GM12892 (cell line): Measurements from ENCODE around the gene BAIAP2.

Source experiments
- POLR2A ChIP-seq: IDR thresholded peaks from 2 replicates; pipeline ENCODE4 v1.6.1; 2011; ENCODE audit warnings: low read depth, low read length, control low read depth
- POLR2AphosphoS5 ChIP-seq: IDR thresholded peaks from 2 replicates; pipeline ENCODE4 v1.6.1; 2011; ENCODE audit warnings: low read depth, low read length, control low read depth

GRCh38 chr17:81044764-81045589 is 10.0 kb downstream of the BAIAP2 start:
- no peak for TF ChIP-seq POLR2AphosphoS5
- TF ChIP-seq POLR2A = no peak
